Stimulated activated CD4-positive, alpha-beta T cell treated with anti-CD3 and anti-CD28 coated beads, Interleukin-12 subunit alpha, Interleukin-12 subunit beta, amount 100 ng/mL, for 24 hours (primary cell): Measurements from ENCODE around the gene HDAC4.

Source experiments
- DNase-seq, 2 experiments: peaks; one replicate each; pipeline ENCODE4 v3.0.0-alpha.2; 2020; ENCODE audit warnings: low read depth in 2 of 2

Gene HDAC4

DNA sequence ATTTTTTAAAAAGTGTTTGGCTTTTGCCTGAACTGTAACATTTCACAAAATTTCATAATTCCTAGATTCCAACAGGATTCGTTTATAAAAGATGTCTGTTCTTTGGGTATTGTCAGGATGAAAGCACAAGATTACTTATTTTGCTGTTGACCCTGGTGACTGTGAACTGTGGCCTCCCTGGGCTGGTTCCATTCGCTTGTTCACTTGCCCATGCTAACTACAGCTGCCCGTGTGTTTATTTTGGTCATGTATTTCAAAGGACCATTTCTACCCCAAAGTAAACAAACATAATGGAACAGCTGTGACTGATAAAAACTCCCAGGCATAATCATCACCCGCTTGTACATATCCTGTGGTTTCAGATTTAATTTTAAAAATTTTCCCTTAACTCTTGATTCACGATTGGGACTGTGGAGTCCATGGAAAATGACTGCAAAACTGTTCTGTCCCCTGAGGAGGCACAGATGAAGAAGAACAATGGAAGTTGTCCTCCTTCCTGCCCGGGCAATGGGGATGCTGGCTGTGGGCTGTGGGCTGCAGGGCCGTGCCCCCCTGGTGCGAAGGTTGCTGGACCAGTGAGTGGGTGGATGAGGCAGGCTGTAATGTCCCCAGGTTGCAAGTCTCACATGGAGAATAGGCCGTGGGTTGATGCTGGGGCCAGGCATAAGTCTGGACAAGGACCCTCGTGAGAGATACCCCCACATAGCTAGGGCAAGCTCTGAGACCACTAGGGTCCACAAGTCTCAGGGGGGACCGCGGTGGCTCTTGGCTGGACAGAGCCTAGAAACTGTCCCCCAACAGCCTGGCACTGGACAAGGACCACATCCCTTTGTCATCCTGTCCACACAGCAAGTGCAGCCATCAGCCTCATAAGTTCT lies 28.9 kb upstream of the HDAC4 start:
- DNase-seq = no peak

GRCh38 chr2:239425631-239426030 lies 24.8 kb upstream of the HDAC4 start:
- DNase-seq = no peak

GRCh38 chr2:239424337-239425045 lies 23.7 kb upstream of the HDAC4 start:
- no peak for DNase-seq

DNA sequence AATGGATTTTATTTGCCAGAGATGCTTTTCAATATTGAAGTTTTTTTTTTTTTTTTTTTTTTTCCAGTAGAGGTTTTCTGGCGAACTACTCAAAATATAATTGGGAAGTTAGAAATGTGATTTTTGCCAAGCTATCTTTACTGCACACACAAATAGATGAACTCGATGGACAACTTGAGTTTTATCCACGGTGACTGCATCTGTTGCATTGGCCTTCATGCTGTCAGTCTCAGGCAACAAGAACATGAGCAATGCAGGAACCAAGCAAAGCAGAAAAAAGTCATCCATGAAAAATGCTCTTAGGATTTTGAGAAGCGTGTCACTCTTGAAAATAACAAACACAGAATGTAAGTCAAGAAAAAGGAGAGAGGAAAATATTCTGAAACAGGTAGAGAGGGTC lies 22.7 kb upstream of the HDAC4 start:
- no peak for DNase-seq

GRCh38 chr2:239421851-239422250 lies 21.0 kb upstream of the HDAC4 start:
- DNase-seq = no peak

DNA sequence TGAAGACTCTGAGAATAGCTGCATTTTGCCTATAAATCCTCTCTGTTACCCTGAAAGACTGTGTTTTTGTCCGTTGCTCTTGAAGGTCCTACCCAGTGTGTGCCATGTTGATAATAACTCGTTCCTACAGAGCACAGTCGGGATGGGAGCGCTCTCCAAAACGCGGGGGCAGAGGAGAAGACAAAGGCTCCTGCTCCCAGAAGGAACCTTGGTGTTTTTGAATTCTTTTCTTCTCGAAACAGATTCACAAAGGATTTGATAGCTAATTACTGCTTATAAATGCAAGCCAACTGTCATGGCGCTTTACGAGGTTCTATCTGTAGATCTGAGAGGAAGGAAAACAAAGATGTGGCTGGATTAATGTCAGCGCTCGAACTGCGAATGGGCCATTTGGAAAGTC lies 19.3 kb upstream of the HDAC4 start:
- no peak for DNase-seq

DNA sequence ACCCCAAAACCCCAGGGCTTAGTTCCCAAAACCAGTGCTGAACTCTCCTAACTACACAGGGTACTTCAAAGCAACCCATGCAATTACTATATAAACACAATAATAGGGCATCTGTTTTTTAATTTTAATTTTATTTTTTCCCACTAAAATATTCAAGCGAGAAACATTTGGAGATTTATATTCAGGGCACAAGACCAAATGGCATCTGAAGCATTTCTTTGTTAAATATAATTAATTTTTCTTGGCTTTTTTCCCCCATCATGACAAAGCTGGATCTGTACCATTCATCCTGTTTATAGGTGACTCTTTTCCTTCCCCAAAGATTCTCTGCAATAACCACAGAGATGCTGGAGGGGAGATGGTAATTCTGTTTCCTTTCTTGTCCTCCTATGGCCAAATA lies 18.1 kb upstream of the HDAC4 start:
- DNase-seq = no peak

GRCh38 chr2:239412905-239413603 lies 12.2 kb upstream of the HDAC4 start:
- no peak for DNase-seq

DNA sequence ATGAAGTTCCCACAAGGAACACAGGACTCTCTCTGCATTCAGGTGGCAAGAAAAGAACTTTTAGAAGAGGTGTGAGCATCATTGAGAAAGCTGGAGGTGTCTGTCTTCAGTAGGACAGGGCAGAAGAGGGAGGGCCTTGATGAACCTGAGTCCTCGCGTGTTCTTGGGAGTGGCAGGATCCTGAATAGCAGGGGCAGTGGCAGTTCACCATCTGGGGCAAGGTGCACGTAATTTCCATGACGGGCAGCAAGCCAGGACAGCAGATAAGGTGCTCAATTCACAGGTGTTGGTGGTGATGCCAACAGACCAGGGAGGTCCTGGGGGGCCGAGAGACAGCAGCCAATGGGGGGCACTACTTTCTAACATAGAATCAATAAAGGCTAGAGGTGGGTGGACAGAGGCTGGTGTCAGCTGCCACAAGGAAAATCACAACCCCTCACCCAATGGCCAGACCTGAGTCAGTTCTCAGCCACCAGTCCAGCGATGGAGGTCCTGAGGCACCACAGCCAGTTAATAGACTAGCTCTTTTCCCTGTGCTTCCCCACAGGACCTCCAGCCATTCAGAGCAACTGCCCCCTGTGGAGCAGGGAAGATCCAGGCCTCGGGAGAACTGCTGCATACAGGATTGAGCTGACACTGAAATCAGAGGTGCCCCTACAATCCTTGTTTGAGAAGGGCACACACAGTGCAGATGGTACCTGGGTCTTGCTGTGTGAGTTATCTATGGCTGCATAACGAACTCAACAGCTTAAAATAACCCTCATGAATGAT lies 10.9 kb upstream of the HDAC4 start:
- DNase-seq = no peak

GRCh38 chr2:239411117-239411516 lies 10.3 kb upstream of the HDAC4 start:
- no peak for DNase-seq

GRCh38 chr2:239409976-239410375 lies 9.2 kb upstream of the HDAC4 start:
- no peak for DNase-seq

GRCh38 chr2:239407112-239407511 lies 6.3 kb upstream of the HDAC4 start:
- no peak for DNase-seq

DNA sequence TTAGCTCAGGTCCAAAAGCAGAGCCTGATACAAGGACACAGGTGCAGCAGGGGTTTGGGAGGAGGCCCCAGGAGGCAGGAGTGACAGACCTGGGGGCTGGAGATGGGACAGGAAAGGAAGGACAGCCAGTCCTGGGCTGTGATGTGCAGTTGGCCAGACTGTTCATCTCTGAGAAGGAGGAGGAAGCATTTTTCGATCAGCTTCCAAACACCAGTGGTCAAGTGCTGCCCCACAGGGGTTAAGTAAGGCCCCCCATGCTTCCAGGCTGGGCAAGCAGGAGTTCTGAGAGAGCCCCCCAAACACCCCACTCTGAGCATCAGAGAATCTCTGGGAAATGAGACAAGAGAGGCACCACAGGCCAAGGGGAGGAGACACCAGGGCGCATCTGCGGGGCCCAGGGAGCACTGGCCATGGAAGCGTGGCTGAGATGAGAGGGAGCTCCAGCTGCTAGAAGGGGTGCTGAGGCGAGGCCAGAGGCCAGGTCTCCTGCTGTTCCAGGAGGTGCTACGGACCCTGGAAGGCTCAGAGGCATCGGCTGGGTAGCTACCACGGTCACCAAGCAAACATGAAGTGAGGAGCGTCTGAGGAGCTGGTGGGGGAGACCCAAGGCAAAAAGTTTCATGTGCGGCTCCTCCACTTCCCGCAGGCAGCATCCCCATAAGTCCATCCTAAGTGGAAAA lies 5.6 kb upstream of the HDAC4 start:
- no peak for DNase-seq

DNA sequence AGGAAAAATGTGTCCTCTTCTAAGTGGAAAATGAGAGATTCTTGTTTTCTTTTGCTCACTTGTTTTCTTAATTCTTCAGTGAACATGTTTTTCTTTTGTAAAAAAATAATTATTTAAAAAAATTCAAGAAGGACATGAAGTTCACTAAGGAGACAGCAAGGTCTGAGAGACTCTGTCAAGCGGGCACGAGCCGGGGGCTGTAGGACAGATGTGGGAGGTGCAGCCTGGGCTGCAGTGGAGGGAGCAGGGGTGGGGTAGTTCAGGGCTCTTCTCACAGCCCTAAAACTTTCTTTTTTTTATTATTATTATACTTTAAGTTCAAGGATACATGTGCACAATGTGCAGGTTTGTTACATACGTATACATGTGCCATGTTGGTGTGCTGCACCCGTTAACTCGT lies 4.3 kb upstream of the HDAC4 start:
- no peak for DNase-seq

DNA sequence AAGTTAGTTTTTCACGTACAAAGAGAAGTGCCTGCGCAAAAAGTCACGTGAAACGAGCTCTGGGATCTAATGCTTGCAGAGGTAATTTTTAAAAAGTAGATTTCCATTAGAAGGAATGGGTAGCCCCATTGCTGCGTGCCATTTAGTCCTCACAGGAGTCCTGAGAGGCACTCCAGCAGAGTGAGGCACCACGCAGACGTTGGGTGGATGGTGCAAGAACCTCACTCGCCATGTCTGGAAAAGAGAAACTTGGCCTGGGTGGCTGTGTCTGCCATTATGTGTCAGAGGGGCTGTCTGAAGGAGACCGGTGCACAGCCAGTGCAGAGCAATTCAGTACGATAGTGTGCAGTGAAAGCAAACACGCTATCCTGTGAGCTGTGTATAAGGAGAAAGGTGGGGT lies 1.8 kb upstream of the HDAC4 start:
- no peak for DNase-seq

- DNase-seq = peak in 1 of 2 experiments; percentile 34
These were observed 1.0 kb upstream of the HDAC4 start for GRCh38 chr2:239401881-239402233.

GRCh38 chr2:239401067-239401880 lies 454 bp upstream of the HDAC4 start:
- peak; percentile 98 for DNase-seq

DNA sequence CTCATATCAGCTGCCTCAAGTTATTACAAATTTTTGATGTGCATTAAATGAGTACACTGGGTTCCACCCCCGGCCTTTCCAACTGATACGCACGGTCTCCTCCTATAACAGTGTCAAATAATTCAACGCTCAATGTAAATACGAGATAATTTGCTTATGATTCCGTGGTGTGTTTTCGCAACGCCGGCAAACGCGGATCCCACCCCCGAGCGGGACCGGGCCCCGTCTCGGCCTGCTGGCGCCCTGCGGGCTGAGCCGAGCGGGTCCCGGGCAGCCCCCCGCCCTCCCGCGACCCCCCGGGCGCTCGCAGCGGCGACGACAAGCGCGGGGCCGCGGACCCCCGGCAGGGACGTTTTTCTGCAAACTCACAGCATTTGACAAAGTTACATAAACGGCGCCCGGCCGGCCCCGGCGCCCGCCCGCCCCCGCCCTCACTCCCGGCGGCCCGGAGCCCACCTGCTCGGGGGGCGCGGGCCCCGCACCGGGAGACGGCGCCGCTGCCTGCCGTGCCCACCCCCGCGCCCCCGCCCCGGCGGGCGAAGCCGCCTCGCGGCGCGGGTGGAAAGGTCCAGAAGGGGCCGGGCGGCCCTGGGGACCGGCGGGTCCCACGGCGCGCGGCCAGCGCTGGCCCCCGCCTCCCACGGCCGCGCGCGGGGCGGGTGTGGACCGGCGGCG lies 762 bp downstream of the HDAC4 start:
- no peak for DNase-seq

GRCh38 chr2:239399433-239399920 lies 1.3 kb downstream of the HDAC4 start:
- no peak for DNase-seq

DNA sequence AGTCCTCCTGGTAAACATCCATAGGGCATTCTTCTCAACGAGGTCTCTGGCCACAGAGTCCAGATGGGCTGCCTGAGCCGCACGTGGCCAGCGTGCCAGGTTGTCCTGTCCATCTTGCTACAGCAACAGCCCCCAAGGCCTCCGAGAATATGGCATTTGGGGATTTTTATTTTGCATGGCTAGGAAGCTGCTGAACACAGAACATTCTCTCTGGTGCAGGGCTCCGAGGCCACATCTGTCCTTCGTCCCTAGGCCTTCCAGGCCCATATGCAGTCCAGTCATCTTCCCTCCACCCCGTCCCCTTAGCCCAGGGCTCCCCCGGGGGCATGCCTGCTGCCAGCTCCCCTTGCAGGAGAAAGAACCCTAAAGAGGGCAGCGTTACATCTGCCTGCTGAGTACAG lies 2.3 kb downstream of the HDAC4 start:
- DNase-seq = no peak
